ENCODE results near the gene MIPEP. TPM values are rescaled to one million over a fixed set of nuclear protein-coding genes. Genes with fewer than 3 reads are reported as not detected.

MIPEP gene
- total RNA-seq, 1 donor from 2014 or later = 49.7 TPM

GRCh38 chr13:23817830-23818229 is 71.4 kb downstream of the MIPEP start:
- DNase-seq = no peak
- Histone ChIP-seq H3K4me3 (no peak overlapping the region), H3K4me1 (no peaks in the 10 kb centered on the region), H3K27me3 (ENCODE audit: low read depth) (no peaks in the 10 kb centered on the region), H3K9me3 (replicated peaks) (no peaks in the 10 kb centered on the region), H3K27ac (replicated peaks) (no peak overlapping the region), H3K36me3 (peaks cover 11% of the 10 kb centered on the region)
- TF ChIP-seq CTCF (IDR thresholded peaks at IDR 0.05; ENCODE audit: borderline replicate concordance) = no peak
- intact Hi-C loops (cut with micrococcal nuclease) = no loop called here

GRCh38 chr13:23817136-23817535 is 72.1 kb downstream of the MIPEP start:
- Histone ChIP-seq H3K9me3 (replicated peaks) (no peaks in the 10 kb centered on the region), H3K4me3 (no peak overlapping the region), H3K27me3 (ENCODE audit: low read depth) (no peaks in the 10 kb centered on the region), H3K27ac (replicated peaks) (no peak overlapping the region), H3K36me3 (peaks cover 11% of the 10 kb centered on the region), H3K4me1 (no peaks in the 10 kb centered on the region)
- no peak for TF ChIP-seq CTCF (IDR thresholded peaks at IDR 0.05; ENCODE audit: borderline replicate concordance)
- intact Hi-C loops (cut with micrococcal nuclease) = no loop called here
- no peak for DNase-seq

GRCh38 chr13:23813635-23814034 is 75.6 kb downstream of the MIPEP start:
- intact Hi-C loops (cut with micrococcal nuclease) = no loop called here
- no peak for TF ChIP-seq CTCF (IDR thresholded peaks at IDR 0.05; ENCODE audit: borderline replicate concordance)
- Histone ChIP-seq H3K9me3 (replicated peaks) (no peaks in the 10 kb centered on the region), H3K27ac (replicated peaks) (no peak overlapping the region), H3K4me1 (no peaks in the 10 kb centered on the region), H3K4me3 (no peak overlapping the region), H3K36me3 (no peaks in the 10 kb centered on the region), H3K27me3 (ENCODE audit: low read depth) (no peaks in the 10 kb centered on the region)
- no peak for DNase-seq

GRCh38 chr13:23811366-23812062 is 77.7 kb downstream of the MIPEP start:
- no peak for DNase-seq
- Histone ChIP-seq H3K4me1 (no peaks in the 10 kb centered on the region), H3K9me3 (replicated peaks) (no peaks in the 10 kb centered on the region), H3K36me3 (no peaks in the 10 kb centered on the region), H3K4me3 (no peak overlapping the region), H3K27ac (replicated peaks) (no peak overlapping the region), H3K27me3 (ENCODE audit: low read depth) (no peaks in the 10 kb centered on the region)
- no peak for TF ChIP-seq CTCF (IDR thresholded peaks at IDR 0.05; ENCODE audit: borderline replicate concordance)
- intact Hi-C loops (cut with micrococcal nuclease) = no loop called here

GRCh38 chr13:23810685-23811240 is 78.4 kb downstream of the MIPEP start:
- H3K9me3 ChIP-seq (replicated peaks) = no peaks in the 10 kb centered on the region

More at GRCh38 chr13:23810685-23811240, 78.4 kb downstream of the MIPEP start:
- no peaks in the 10 kb centered on the region for H3K4me1 ChIP-seq
- intact Hi-C loops (cut with micrococcal nuclease) = no loop called here
- TF ChIP-seq CTCF (IDR thresholded peaks at IDR 0.05; ENCODE audit: borderline replicate concordance) = no peak
- no peak overlapping the region for H3K4me3 ChIP-seq
- DNase-seq = no peak
- no peak overlapping the region for H3K27ac ChIP-seq (replicated peaks)
- no peaks in the 10 kb centered on the region for H3K27me3 ChIP-seq (ENCODE audit: low read depth)
- H3K36me3 ChIP-seq = peaks cover 1% of the 10 kb centered on the region

Data from left ventricle myocardium inferior (tissue), 1 donor.